22Rv1 (cell line): ENCODE results near the gene SERPINE3.

Experiments used
- H3K27ac ChIP-seq: fragments of 450-650 bp; 2 replicates; pipeline ENCODE4 v1.5.1; 2017
- CTCF ChIP-seq: fragments of 450-650 bp; IDR thresholded peaks from 2 replicates; pipeline ENCODE4 v1.5.1; 2017; ENCODE audit warnings: mild to moderate bottlenecking
- ZFX ChIP-seq: fragments of 450-650 bp; IDR thresholded peaks from 2 replicates; pipeline ENCODE4 v1.6.1; 2017; ENCODE audit warnings: antibody characterized with exemption, borderline replicate concordance

The SERPINE3 gene

DNA sequence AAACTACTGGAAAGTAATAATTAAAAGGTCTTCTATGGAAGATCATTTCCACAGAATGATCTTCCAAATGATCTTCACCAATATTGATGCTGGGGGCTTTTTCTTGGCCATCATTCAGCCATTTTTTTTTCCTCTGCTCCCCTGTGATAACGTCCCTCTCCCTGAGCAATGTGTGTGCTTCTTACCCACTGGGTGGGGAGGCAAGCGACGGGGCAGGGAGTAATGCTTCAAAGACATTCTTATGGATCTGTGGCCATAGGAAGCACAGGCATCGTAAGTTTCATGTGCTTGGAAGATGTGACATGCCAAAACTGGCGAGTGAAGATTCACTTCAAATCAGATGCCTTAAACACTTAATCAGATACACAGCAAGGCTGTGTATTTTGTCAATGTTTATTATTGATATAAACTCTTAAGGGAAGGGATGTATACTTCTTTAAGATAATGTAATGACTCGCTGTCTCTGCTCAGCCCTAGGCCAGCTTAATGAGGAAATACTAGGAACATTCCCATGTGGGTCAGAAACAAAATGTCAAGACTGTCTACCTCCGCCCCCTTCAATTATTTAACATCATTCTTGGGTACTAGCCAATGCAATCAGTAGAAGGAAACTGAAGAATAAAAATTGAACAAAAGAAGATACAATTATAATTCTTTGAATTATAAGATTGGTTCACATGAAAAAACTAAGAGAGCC lies 34.1 kb upstream of the SERPINE3 start:
- no peak for TF ChIP-seq CTCF
- no peak for TF ChIP-seq ZFX
- H3K27ac ChIP-seq = no peak overlapping the region

DNA sequence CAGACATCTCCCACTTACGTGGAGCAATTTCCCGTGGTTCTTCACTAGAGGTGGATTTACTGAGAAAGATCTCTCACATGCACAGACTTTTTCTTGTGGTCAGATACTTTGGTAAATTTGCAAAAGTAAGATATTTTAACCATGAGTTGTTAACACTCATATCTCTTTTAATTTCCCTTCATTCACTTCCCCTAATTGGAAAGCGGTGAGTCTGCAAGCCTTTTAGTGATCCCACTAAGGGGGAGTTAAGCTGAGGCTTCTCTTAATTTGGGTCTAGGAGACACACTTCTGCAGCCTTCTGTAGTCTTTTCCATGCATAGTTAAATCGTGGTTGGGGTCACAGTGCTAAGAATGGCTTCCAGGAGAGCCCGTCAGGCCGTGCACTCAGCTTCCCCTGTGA lies 30.7 kb upstream of the SERPINE3 start:
- no peak for TF ChIP-seq CTCF
- TF ChIP-seq ZFX = no peak
- no peak overlapping the region for H3K27ac ChIP-seq

- no peak overlapping the region for H3K27ac ChIP-seq
- TF ChIP-seq ZFX = no peak
Measured at GRCh38 chr13:51311231-51311630, 28.3 kb upstream of the SERPINE3 start.

DNA sequence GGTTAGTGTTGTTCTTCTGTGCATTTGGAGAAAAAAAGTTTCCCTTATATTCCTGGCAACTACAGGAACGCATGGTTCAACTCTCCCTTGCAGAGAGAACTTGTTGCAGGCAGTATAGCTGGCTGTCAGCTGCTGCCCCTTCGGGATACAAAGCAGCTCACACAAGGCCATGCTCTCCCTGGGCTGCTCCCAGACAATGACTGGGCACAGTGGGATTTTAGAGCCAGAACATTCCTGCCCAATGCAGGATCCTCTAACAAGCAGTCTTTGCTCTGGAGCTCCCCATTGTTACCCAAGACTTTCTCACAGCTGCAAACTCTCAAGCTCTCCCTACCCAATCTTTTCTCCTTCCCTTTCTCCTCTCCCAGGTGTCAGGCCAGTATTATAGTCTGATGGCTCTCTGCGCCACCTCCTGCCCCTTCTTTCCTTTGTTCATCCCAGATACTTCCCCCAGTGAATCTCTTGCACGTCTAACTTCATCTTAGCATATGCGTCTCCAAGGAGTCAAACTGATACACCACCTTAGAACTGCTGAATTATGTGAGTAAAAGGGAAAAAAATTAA lies 27.5 kb upstream of the SERPINE3 start:
- H3K27ac ChIP-seq = no peak overlapping the region
- TF ChIP-seq ZFX (no peak), CTCF (no peak)

DNA sequence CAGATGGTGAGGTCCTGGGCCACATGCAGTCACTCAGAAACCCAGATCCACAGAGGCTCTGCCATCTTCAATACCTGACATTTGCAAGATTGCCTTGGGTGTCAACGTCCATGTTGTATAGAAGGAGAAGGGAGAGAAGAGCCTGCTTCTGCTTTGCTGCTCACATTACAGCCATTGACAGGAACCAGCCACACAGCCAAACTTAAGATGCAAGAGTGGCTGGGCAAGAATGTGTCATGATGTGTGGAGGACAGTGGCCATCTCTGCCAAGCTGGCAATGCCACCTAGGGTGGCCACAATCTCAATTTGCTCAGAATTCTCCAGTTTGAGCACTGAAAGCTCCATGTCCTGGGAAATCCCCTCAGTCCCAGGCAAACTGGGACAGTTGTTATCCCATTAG lies 25.9 kb upstream of the SERPINE3 start:
- TF ChIP-seq ZFX (no peak), CTCF (no peak)
- no peak overlapping the region for H3K27ac ChIP-seq

GRCh38 chr13:51317262-51317661 lies 22.2 kb upstream of the SERPINE3 start:
- no peak for TF ChIP-seq CTCF
- TF ChIP-seq ZFX = no peak

GRCh38 chr13:51318015-51318414 lies 21.5 kb upstream of the SERPINE3 start:
- no peak overlapping the region for H3K27ac ChIP-seq
- TF ChIP-seq CTCF = no peak
- TF ChIP-seq ZFX = no peak

More at GRCh38 chr13:51317262-51317661, 22.2 kb upstream of the SERPINE3 start:
- no peak overlapping the region for H3K27ac ChIP-seq
